Hematopoietic multipotent progenitor cell treated with erythropoietin and hydrocortisone succinate and interleukin-3 and kit ligand, for 15 days (in vitro differentiated cells): ENCODE results near the gene TACR1.

Experiments
- DNase-seq: peaks from one replicate; pipeline ENCODE4 v3.0.0-alpha.2; 2015; ENCODE audit warnings: low spot score

TACR1 gene

GRCh38 chr2:75047189-75047991 is 151.9 kb downstream of the TACR1 start:
- no peak for DNase-seq

GRCh38 chr2:75045526-75046050 is 153.7 kb downstream of the TACR1 start:
- no peak for DNase-seq

DNA sequence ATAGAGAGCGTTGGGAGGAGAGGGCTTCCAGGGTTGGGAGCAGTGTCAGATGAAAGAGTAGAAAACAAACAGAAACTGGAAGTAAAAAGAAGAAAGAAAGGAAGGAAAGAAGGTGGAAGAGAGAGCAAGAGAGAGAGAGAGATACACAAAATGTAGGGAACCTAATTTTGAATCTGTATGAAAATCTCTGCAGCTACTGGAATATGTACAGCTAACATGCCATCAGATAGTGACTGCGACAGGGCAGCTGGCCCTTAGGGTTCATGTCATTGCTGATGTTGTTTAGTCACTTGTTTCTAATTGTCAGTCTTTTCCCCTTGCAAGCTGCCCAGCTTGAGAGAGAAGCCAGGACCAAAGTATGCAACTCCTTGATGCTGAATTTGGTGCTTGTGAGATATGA is 155.0 kb downstream of the TACR1 start:
- DNase-seq, result no peak

DNA sequence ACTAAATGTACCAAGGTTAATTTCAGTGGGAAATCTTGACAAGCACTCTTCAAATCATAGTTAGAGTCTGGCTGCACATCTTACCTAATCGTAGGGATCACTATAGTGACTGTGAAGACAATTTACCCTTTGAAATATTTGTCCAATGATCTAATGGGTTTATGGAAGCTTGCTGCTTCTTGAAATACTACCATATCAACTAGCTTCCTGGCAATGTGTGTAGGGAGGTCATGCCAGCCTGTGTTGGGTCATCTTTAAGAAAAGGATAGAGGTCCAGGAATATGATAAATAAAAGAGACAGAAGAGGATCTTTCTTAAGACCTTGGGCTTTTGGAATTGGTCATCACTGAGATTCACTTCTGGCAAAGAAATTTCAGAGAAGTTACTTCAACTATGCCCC is 156.5 kb downstream of the TACR1 start:
- no peak for DNase-seq

DNA sequence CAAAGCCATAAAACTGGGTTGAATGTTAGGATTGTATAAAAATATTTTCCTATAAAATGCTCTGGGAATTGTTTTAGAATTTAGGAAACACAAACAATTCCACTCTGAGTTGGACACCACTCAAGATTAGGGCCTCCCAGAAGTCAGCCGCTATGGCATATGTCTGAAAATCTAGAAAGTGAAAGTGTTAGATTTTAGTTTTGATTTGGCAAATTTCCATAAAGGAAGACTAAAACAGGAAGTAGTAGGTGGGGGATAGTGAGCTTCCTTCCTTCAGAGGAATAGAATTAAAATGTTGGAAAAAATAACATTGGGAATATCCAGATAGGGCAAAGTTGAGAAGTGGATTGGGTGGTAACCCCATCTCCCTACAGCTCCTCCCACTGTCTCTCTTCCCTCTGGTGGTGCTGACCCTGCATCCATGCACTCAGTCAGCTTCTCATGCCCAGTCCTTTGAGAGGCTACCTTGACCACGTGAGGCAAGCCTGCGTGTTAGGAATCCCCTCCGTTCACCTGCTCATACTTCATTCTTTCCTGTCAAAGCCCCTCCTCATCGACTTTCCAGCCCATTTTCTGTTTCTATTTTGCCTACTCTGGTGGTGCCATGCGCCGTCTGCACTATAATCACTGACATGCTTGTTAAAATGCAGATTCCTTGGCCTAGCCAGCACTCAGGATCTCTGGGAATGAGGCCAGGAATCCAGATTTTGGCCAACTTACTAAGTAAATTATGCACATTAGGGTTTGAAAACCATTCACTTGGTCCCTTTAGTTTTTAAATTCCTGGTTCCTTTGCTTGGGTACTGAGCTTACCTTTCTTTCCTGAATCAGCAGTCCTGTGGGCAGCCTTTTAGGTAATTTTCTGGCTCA is 157.4 kb downstream of the TACR1 start:
- DNase-seq, result no peak

- no peak for DNase-seq
Measured at GRCh38 chr2:75041226-75041625, 158.1 kb downstream of the TACR1 start.

GRCh38 chr2:75035444-75036353 is 163.6 kb downstream of the TACR1 start:
- no peak for DNase-seq

GRCh38 chr2:75033516-75033915 is 165.8 kb downstream of the TACR1 start:
- no peak for DNase-seq

DNA sequence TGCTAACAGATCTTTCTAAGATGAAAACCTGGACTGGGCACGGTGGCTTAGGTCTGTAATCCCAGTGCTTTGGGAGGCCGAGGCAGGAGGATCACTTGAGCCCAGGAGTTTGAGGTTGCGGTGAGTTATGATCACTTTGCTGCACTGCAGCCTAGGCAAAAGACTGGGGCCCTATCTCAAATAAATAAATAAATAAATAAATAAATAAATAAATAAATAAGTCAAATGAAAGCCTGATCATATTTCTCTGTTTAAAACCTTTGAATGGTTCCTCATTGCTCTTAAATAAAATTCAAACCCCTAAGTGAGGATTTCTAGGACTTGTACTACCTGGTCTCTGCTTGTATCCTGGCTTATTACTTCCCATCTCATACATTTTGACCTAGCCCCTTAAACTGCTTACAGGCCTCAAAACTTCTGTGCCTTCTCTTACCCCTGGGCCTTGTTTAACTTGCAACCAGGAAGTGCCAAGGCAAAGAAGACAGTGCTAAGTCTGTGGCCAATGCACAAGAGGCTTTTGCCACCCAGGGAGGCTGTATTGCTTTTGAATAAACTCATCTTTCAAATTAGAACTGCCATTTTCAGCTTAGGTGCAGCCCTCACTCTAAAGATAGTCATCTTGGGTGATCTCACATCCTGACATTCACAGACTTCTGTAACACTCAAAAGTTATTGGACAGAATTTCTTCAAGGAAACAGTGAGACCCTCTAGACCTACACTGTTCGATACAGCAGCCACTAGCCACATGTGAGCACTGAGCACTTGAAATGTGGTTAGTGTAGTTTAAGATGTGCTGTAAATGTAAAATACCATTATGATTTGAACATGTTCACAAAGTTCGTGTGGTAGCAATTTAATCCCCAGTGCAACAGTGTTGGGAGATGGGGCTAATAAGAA is 167.2 kb downstream of the TACR1 start:
- no peak for DNase-seq

- no peak for DNase-seq
Measured at GRCh38 chr2:75031171-75031570, 168.1 kb downstream of the TACR1 start.

DNA sequence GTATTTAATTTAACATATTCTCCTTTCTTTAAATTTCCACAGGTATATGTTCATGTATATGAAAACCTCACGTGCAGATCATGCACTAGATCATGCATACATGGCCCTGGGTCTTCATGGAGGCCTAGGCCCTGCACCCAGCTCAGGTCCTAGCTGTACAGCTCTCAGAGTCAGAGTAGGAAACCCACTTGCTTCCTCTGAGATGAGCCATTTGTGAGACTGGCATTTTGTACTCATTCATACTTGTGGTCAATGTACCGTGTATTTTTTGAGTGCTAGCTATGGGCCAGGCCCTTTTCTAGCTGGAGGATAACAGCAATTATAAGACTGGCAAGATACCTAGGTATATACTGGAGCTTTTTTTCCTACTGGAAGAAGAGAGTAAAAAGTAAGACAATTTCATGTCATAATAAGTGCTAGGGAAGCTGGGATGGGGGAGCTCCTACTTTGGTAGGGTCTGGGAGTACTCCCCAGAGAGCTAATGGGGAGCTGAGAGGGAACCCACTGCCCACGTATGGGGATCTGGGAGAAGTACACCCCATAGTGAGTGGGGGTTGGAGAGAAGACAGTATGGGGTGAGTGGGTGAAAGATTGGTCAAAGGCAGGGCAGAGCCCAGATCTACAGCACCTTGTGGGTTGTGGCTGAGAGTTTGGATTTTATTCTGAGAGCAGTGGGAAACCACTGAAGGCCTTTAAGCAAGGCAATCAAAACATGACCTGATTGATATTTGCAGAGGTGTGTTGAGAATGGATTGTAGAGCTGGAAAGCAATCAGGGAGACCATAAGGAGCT is 168.9 kb downstream of the TACR1 start:
- DNase-seq, result no peak

DNA sequence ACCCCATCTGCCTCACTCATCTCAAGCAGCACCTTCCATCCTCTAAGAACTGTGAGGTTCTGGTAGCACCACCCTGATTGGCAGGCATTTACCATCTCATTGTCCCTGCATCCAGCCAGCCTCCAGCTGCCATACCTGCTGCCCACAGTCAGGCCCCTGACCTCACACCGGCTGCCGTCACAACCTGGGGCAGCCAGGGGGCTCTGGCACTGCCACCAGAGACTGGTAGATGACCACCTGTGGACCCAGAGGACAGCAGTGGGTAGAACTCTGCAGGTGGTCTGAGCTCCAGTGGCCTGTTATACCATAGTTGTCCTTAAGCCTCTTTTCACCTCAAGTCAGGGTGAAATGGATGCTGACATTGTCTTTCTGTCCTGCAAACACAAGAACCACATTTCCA is 171.4 kb downstream of the TACR1 start:
- no peak for DNase-seq

DNA sequence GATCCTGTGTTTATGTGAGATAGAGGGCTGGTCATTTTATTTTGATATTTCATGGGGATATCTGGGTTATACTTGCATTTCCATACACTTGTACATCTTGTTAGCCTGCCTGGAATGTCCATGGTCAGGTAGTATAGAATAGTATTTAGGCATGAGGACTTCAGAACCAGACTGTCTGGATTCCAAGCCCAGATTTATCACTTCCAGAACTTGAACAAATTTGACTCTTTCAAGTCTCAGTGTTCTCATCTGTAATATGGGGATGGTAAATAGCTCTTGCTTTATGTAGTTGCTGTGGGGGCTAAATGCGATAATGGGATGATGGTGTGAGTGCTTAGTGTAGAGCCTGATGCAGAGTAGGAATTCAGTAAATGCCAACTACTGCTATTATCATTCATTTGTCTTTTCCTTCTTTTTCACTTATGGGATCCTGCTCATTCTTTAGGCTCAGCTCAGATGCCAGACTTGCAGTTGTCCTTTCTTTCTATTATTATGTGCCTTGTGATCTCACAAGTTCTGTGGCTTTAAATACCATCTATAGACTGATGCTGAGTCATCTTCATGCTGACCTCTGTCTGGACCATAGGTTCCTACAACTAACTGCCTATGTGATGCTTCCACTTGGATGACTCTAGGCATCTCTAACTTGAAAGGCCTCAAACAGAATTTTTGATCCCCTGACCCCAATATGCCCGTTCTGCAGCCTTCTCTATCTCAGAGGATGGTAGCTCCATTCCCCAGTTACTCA is 173.5 kb downstream of the TACR1 start:
- DNase-seq, result no peak

DNA sequence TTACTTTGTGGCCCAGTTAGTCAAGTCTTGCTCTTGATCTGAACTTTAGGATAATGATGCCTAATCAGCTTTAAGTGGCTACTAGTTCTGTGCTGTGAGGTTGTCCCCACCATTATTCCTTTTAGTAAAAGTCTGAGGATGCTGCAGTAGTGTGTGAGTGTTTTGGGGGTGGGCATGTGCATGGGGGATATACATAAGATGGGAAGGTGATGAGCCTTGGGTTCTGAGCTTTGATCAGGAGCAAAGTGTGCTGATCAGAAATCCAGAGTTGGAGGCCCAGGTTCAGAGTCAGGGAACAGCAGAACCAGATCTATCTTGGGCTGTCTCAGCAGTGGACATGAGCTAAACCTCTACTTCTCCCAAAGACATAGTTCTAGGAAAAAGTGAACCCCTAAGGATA is 174.1 kb downstream of the TACR1 start:
- no peak for DNase-seq

DNA sequence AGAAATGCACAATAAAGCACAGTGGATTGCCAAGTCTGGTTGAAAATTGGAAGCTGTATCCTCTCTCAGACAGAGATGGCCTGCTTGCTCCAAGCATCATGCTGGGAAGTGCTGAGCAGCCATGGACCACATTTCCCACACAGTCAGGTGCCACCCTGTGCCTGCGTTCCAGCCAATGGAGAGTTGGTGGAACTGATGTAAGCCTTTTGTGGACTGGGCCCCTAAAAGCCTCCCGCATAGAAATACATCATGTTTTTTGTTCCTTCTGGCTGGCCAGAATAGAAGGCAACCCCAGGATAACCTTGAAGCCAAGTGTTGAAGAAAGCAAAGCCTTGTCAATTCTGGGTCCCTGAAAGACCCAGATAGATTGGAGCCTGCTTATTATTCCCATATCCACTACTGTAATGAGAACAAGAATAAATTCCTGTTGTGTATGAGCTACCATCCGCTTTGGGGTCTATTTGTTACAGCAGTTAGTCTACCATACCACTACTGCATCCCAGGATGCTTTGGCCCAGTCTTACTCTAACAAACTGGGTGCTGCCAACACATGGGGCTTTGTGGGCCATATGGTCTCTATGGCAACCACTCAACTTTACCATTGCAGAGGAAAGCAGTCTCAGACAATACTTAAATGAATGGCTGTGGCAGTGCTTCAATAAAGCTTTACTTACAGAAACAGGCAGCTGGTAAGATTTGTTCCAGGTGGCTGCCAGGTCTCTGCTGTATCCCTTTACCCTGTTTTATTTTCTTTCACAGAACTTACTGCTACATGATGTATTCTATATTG is 175.5 kb downstream of the TACR1 start:
- no peak for DNase-seq

GRCh38 chr2:75022516-75022915 is 176.8 kb downstream of the TACR1 start:
- no peak for DNase-seq

- DNase-seq, result no peak
Measured at GRCh38 chr2:75021672-75022071, 177.6 kb downstream of the TACR1 start.

- no peak for DNase-seq
Measured at GRCh38 chr2:75020476-75020875, 178.8 kb downstream of the TACR1 start.

- DNase-seq, result no peak
Measured at GRCh38 chr2:75019790-75020189, 179.5 kb downstream of the TACR1 start.
